Endodermal cell (in vitro differentiated cells): ENCODE measurements around the gene COLEC12. TPM values are rescaled to one million over a fixed set of nuclear protein-coding genes. Genes with fewer than 3 reads are reported as not detected.

Experiments
- DNase-seq: peaks from one replicate; pipeline ENCODE4 v3.0.0-alpha.2; 2017
- H3K27ac ChIP-seq: 2 replicates; pipeline ENCODE4 v1.5.1; 2013; ENCODE audit warnings: mild to moderate bottlenecking, low read depth, low read length, moderate library complexity
- H3K27me3 ChIP-seq: 2 replicates; pipeline ENCODE4 v1.6.1; 2013; ENCODE audit warnings: mild to moderate bottlenecking, low read length, moderate library complexity; ENCODE audit not compliant: insufficient read depth, control insufficient read depth, poor library complexity, severe bottlenecking
- H3K36me3 ChIP-seq: 2 replicates; pipeline ENCODE4 v1.7.0; 2013; ENCODE audit warnings: mild to moderate bottlenecking, low read length, moderate library complexity; ENCODE audit not compliant: control insufficient read depth, insufficient read depth
- H3K4me1 ChIP-seq: one replicate; pipeline ENCODE4 v1.7.0; 2013; ENCODE audit warnings: low read length; ENCODE audit not compliant: control insufficient read depth, insufficient read depth
- H3K4me3 ChIP-seq: 2 replicates; pipeline ENCODE4 v1.5.1; 2013; ENCODE audit warnings: mild to moderate bottlenecking, low read length, moderate library complexity
- H3K9ac ChIP-seq: 2 replicates; pipeline ENCODE4 v1.6.1; 2013; ENCODE audit warnings: mild to moderate bottlenecking, low read length, moderate library complexity; ENCODE audit not compliant: poor library complexity, severe bottlenecking; ENCODE audit errors: extremely low read depth
- H3K9me3 ChIP-seq: 2 replicates; pipeline ENCODE4 v1.6.1; 2013; ENCODE audit warnings: mild to moderate bottlenecking, low read length, moderate library complexity; ENCODE audit not compliant: control insufficient read depth
- H3K27ac Mint-ChIP-seq: 2 replicates; pipeline ENCODE4 v1.8.0; 2020; ENCODE audit warnings: mixed read lengths
- H3K27me3 Mint-ChIP-seq: 2 replicates; pipeline ENCODE4 v1.8.0; 2021; ENCODE audit warnings: mild to moderate bottlenecking, mixed read lengths; ENCODE audit not compliant: insufficient read depth
- H3K36me3 Mint-ChIP-seq: 2 replicates; pipeline ENCODE4 v1.8.0; 2020; ENCODE audit warnings: low read depth, mixed read lengths
- H3K4me1 Mint-ChIP-seq: 2 replicates; pipeline ENCODE4 v1.8.0; 2020; ENCODE audit warnings: mixed read lengths
- H3K4me3 Mint-ChIP-seq: 2 replicates; pipeline ENCODE4 v1.8.0; 2020; ENCODE audit warnings: mild to moderate bottlenecking, moderate library complexity, mixed read lengths
- H3K9me3 Mint-ChIP-seq: 2 replicates; pipeline ENCODE4 v1.8.0; 2020; ENCODE audit warnings: mild to moderate bottlenecking, mixed read lengths
- WGBS, 2 experiments: methylation state at CpG; one replicate each; pipeline versions ENCODE4 v1.1.5 to v1.1.7; 2013; ENCODE audit warnings: missing lambda C conversion rate in 2 of 2, mixed read lengths in 1 of 2; ENCODE audit not compliant: insufficient coverage in 1 of 2, insufficient read length in 1 of 2; 5-methylcytosine and 5-hydroxymethylcytosine counted together
- total RNA-seq, 2 donors: library from RNA; stranded (reverse); fragmentation: NEBNext Ultra II Directional in 1 of 2; extraction: Animal tissue kit (Norgen Biotek cat#: 25700) in 1 of 2; gene quantifications; 2 replicates in 1 of 2; 3 replicates in 1 of 2; pipeline ENCODE4 v1.2.1, GENCODE V29; 2021
- TF ChIP-seq, protein P1 (sequence below): fragments of 200-600 bp; sonication (generic); conservative IDR thresholded peaks from 2 replicates; pipeline ENCODE4 v1.5.0; 2021; ENCODE audit warnings: antibody characterized with exemption, mild to moderate bottlenecking

The COLEC12 gene
- total RNA-seq, 2 donors from 2014 or later: 123 TPM

- WGBS, 2 experiments: 97 to 98% methylated on average over 6 of the region's 6 CpGs
- TF ChIP-seq, protein P1, sequence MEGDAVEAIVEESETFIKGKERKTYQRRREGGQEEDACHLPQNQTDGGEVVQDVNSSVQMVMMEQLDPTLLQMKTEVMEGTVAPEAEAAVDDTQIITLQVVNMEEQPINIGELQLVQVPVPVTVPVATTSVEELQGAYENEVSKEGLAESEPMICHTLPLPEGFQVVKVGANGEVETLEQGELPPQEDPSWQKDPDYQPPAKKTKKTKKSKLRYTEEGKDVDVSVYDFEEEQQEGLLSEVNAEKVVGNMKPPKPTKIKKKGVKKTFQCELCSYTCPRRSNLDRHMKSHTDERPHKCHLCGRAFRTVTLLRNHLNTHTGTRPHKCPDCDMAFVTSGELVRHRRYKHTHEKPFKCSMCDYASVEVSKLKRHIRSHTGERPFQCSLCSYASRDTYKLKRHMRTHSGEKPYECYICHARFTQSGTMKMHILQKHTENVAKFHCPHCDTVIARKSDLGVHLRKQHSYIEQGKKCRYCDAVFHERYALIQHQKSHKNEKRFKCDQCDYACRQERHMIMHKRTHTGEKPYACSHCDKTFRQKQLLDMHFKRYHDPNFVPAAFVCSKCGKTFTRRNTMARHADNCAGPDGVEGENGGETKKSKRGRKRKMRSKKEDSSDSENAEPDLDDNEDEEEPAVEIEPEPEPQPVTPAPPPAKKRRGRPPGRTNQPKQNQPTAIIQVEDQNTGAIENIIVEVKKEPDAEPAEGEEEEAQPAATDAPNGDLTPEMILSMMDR: no peak
- no peaks in the 10 kb centered on the region for H3K9me3 Mint-ChIP-seq
- no peak for DNase-seq
- H3K4me3 Mint-ChIP-seq: no peak overlapping the region
- H3K27me3 Mint-ChIP-seq: no peaks in the 10 kb centered on the region
- H3K27ac Mint-ChIP-seq: no peak overlapping the region
- Histone ChIP-seq H3K4me1 (no peaks in the 10 kb centered on the region), H3K9ac (no peak overlapping the region), H3K36me3 (peaks cover 94% of the 10 kb centered on the region), H3K4me3 (no peak overlapping the region), H3K27me3 (no peaks in the 10 kb centered on the region), H3K9me3 (no peaks in the 10 kb centered on the region), H3K27ac (no peak overlapping the region)
- H3K4me1 Mint-ChIP-seq: peaks cover 5% of the 10 kb centered on the region
- peaks cover 36% of the 10 kb centered on the region for H3K36me3 Mint-ChIP-seq
Measured at GRCh38 chr18:339200-339599, 161.3 kb downstream of the COLEC12 start.

- no peak overlapping the region for H3K4me3 ChIP-seq
- H3K27me3 ChIP-seq: no peaks in the 10 kb centered on the region
- no peaks in the 10 kb centered on the region for H3K4me1 ChIP-seq
- TF ChIP-seq, protein P1: no peak
- peaks cover 97% of the 10 kb centered on the region for H3K36me3 ChIP-seq
- Mint-ChIP-seq H3K4me1 (peaks cover 12% of the 10 kb centered on the region), H3K4me3 (no peak overlapping the region), H3K36me3 (peaks cover 52% of the 10 kb centered on the region), H3K9me3 (no peaks in the 10 kb centered on the region), H3K27ac (no peak overlapping the region), H3K27me3 (no peaks in the 10 kb centered on the region)
- no peak for DNase-seq
- no peaks in the 10 kb centered on the region for H3K9me3 ChIP-seq
- no peak overlapping the region for H3K9ac ChIP-seq
- no peak overlapping the region for H3K27ac ChIP-seq
- WGBS, 2 experiments: 81 to 91% methylated on average over 2 of the region's 2 CpGs
Measured at GRCh38 chr18:336713-337112, 163.8 kb downstream of the COLEC12 start.

- no peak overlapping the region for H3K27ac Mint-ChIP-seq
- H3K36me3 Mint-ChIP-seq: peaks cover 54% of the 10 kb centered on the region
- TF ChIP-seq, protein P1: no peak
Measured at GRCh38 chr18:335733-336132, 164.8 kb downstream of the COLEC12 start.

More at GRCh38 chr18:335733-336132, 164.8 kb downstream of the COLEC12 start:
- Histone ChIP-seq H3K27me3 (no peaks in the 10 kb centered on the region), H3K9me3 (no peaks in the 10 kb centered on the region), H3K4me1 (no peaks in the 10 kb centered on the region), H3K36me3 (peaks cover 97% of the 10 kb centered on the region), H3K9ac (no peak overlapping the region), H3K27ac (no peak overlapping the region), H3K4me3 (no peak overlapping the region)
- no peaks in the 10 kb centered on the region for H3K9me3 Mint-ChIP-seq
- 68 to 88% methylated on average over 1 of the region's 2 CpGs for WGBS, 2 experiments
- no peak overlapping the region for H3K4me3 Mint-ChIP-seq
- H3K27me3 Mint-ChIP-seq: no peaks in the 10 kb centered on the region
- H3K4me1 Mint-ChIP-seq: peaks cover 7% of the 10 kb centered on the region
- DNase-seq: no peak
